GM18526 (cell line): ENCODE measurements around the gene LRMDA.

Source experiments
- POLR2A ChIP-seq: IDR thresholded peaks from 3 replicates; pipeline ENCODE4 v1.6.1; 2011; ENCODE audit not compliant: insufficient read length; ENCODE audit errors: extremely low read depth

LRMDA gene

GRCh38 chr10:76459016-76459730 is 1027.7 kb downstream of the LRMDA start:
- TF ChIP-seq POLR2A, result no peak

GRCh38 chr10:76461024-76461423 is 1029.6 kb downstream of the LRMDA start:
- no peak for TF ChIP-seq POLR2A

GRCh38 chr10:76463111-76463510 is 1031.7 kb downstream of the LRMDA start:
- no peak for TF ChIP-seq POLR2A

- no peak for TF ChIP-seq POLR2A
Observed at GRCh38 chr10:76466836-76467503, 1035.5 kb downstream of the LRMDA start.

GRCh38 chr10:76469675-76470074 is 1038.3 kb downstream of the LRMDA start:
- TF ChIP-seq POLR2A, result no peak

GRCh38 chr10:76479103-76479790 is 1047.8 kb downstream of the LRMDA start:
- TF ChIP-seq POLR2A, result no peak

- TF ChIP-seq POLR2A, result no peak
Observed at GRCh38 chr10:76481178-76481577, 1049.8 kb downstream of the LRMDA start.

GRCh38 chr10:76487582-76487981 is 1056.2 kb downstream of the LRMDA start:
- no peak for TF ChIP-seq POLR2A

GRCh38 chr10:76488602-76489001 is 1057.2 kb downstream of the LRMDA start:
- TF ChIP-seq POLR2A, result no peak

- TF ChIP-seq POLR2A, result no peak
Observed at GRCh38 chr10:76491216-76491615, 1059.8 kb downstream of the LRMDA start.

GRCh38 chr10:76492026-76492425 is 1060.6 kb downstream of the LRMDA start:
- TF ChIP-seq POLR2A, result no peak

- no peak for TF ChIP-seq POLR2A
Observed at GRCh38 chr10:76492678-76493472, 1061.5 kb downstream of the LRMDA start.

GRCh38 chr10:76497666-76498065 is 1066.2 kb downstream of the LRMDA start:
- TF ChIP-seq POLR2A, result no peak

GRCh38 chr10:76504823-76505222 is 1073.4 kb downstream of the LRMDA start:
- TF ChIP-seq POLR2A, result no peak

- no peak for TF ChIP-seq POLR2A
Observed at GRCh38 chr10:76509446-76509845, 1078.0 kb downstream of the LRMDA start.
